HepG2 (cell line): ENCODE data around the gene B4GALT2. TPM values are rescaled to one million over a fixed set of nuclear protein-coding genes. Genes with fewer than 3 reads are reported as not detected.
A peak's percentile ranks its signal among the peaks of the same experiment; 100 is the strongest.

Experiments
- AGO2 ChIP-seq: fragments of 200-400 bp; formaldehyde crosslinking; optimal IDR thresholded peaks from 2 replicates; pipeline ENCODE3; 2017; ENCODE audit warnings: mild to moderate bottlenecking, low read depth, low read length, moderate library complexity
- ATF2 ChIP-seq: sonication (generic); formaldehyde crosslinking; IDR thresholded peaks from 2 replicates; pipeline ENCODE4 v1.4.0; 2020; ENCODE audit warnings: missing genetic modification reagents
- CHD4 ChIP-seq: fragments of 200-600 bp; sonication (generic); IDR thresholded peaks from 2 replicates; pipeline ENCODE4 v1.7.0; 2017; ENCODE audit warnings: mild to moderate bottlenecking, low read length, borderline replicate concordance
- ETV6 ChIP-seq: sonication (generic); formaldehyde crosslinking; conservative IDR thresholded peaks from 2 replicates; pipeline ENCODE4 v1.4.0; 2020; ENCODE audit warnings: missing genetic modification reagents
- GLI4 ChIP-seq: sonication (generic); formaldehyde crosslinking; IDR thresholded peaks from 2 replicates; pipeline ENCODE4 v1.5.1; 2020; ENCODE audit warnings: missing genetic modification reagents, mild to moderate bottlenecking, moderate library complexity, borderline replicate concordance
- KAT2B ChIP-seq: fragments of 150-350 bp; IDR thresholded peaks from 2 replicates; pipeline ENCODE4 v1.6.1; 2014; ENCODE audit warnings: low read depth, low read length, borderline replicate concordance
- KMT2B ChIP-seq: IDR thresholded peaks from 2 replicates; pipeline ENCODE4 v1.6.1; 2016; ENCODE audit warnings: missing genetic modification reagents, missing compliant biosample characterization
- MTA3 ChIP-seq: sonication (generic); formaldehyde crosslinking; IDR thresholded peaks from 2 replicates; pipeline ENCODE4 v1.4.0; 2020; ENCODE audit warnings: missing genetic modification reagents
- PAF1 ChIP-seq: IDR thresholded peaks from 2 replicates; pipeline ENCODE4 v1.6.1; 2016; ENCODE audit warnings: missing genetic modification reagents, missing compliant biosample characterization
- POLR2AphosphoS5 ChIP-seq: IDR thresholded peaks from 2 replicates; pipeline ENCODE4 v1.6.1; 2012; ENCODE audit warnings: low read depth, low read length
- SRSF9 ChIP-seq: fragments of 200-400 bp; formaldehyde crosslinking; IDR thresholded peaks from 2 replicates; pipeline ENCODE4 v1.6.1; 2018; ENCODE audit warnings: borderline replicate concordance, mild to moderate bottlenecking, low read depth, low read length; ENCODE audit not compliant: insufficient read depth, poor library complexity, severe bottlenecking
- TCF12 ChIP-seq, 2 experiments: fragments of 450-650 bp in 1 of 2; sonication (generic) in 1 of 2; formaldehyde crosslinking in 1 of 2; IDR thresholded peaks; 2 replicates each; pipeline versions ENCODE4 v1.6.1 to v1.8.0; 2017 to 2022; ENCODE audit warnings: antibody characterized with exemption in 1 of 2, mild to moderate bottlenecking in 1 of 2, missing genetic modification reagents in 1 of 2, moderate library complexity in 1 of 2
- TEF ChIP-seq: sonication (generic); formaldehyde crosslinking; IDR thresholded peaks from 2 replicates; pipeline ENCODE4 v1.5.0; 2020; ENCODE audit warnings: missing genetic modification reagents
- TOPORS ChIP-seq: sonication (generic); formaldehyde crosslinking; IDR thresholded peaks from 2 replicates; pipeline ENCODE4 v1.8.0; 2023; ENCODE audit warnings: mild to moderate bottlenecking, missing genetic modification reagents
- TRIM24 ChIP-seq: sonication (generic); formaldehyde crosslinking; IDR thresholded peaks from 2 replicates; pipeline ENCODE4 v1.8.0; 2022; ENCODE audit warnings: mild to moderate bottlenecking, missing genetic modification reagents
- YY1 ChIP-seq: IDR thresholded peaks from 2 replicates; pipeline ENCODE4 v1.6.1; 2011; ENCODE audit warnings: low read length, low read depth, moderate library complexity, mild to moderate bottlenecking; ENCODE audit not compliant: insufficient read depth, insufficient replicate concordance
- ZNF143 ChIP-seq: sonication (generic); formaldehyde crosslinking; IDR thresholded peaks from 2 replicates; pipeline ENCODE4 v1.4.0; 2020; ENCODE audit warnings: missing genetic modification reagents
- ZNF550 ChIP-seq: sonication (generic); formaldehyde crosslinking; IDR thresholded peaks from 2 replicates; pipeline ENCODE4 v1.4.0; 2020; ENCODE audit warnings: mild to moderate bottlenecking, missing genetic modification reagents, borderline replicate concordance
- ZNF691 ChIP-seq: sonication (generic); formaldehyde crosslinking; IDR thresholded peaks from 2 replicates; pipeline ENCODE4 v1.4.0; 2020; ENCODE audit warnings: missing genetic modification reagents, low read depth, mild to moderate bottlenecking, borderline replicate concordance
- ZSCAN22 ChIP-seq: sonication (generic); formaldehyde crosslinking; IDR thresholded peaks from 2 replicates; pipeline ENCODE4 v1.4.0; 2020; ENCODE audit warnings: mild to moderate bottlenecking, missing genetic modification reagents
- polyA plus RNA-seq, 8 experiments: library from polyadenylated mRNA; depleted of rRNA in 3 of 8; stranded (reverse) in 7 of 8; unstranded in 1 of 8; fragments of >200 nt; fragmentation: Illumina TruSeq in 4 of 8; extraction: Trizol in 4 of 8; gene quantifications; 2 replicates each; pipeline versions ENCODE4 v1.2.1 to v1.2.3, GENCODE V29; 2011 to 2016; ENCODE audit warnings: low read depth in 4 of 8, missing spikeins in 1 of 8, mixed read lengths in 1 of 8; ENCODE audit not compliant: insufficient read depth in 1 of 8
- total RNA-seq, 5 experiments: library from RNA; depleted of rRNA; stranded (reverse); fragments of >200 nt; fragmentation: Illumina TruSeq; extraction: Trizol; gene quantifications; 2 replicates each; pipeline ENCODE4 v1.2.3, GENCODE V29; 2016; ENCODE audit warnings: low read depth in 1 of 5
- TF ChIP-seq, protein P1 (sequence below): IDR thresholded peaks from 2 replicates; pipeline ENCODE4 v1.6.1; 2016; ENCODE audit warnings: missing compliant biosample characterization, missing genetic modification reagents, borderline replicate concordance

B4GALT2 gene
- total and polyA plus RNA-seq, 2 of the 13 experiments (the other 11 are each of a cell fraction or from before 2014, with no cell fraction given), result 41.9 to 78.0 TPM

- TF ChIP-seq ATF2 (CRISPR knock-in tag) (peak; percentile 77), PAF1 (no peak), ETV6 (CRISPR knock-in tag) (peak; percentile 80; the same call in 1 of the 2 replicates), ZNF550 (CRISPR knock-in tag) (peak; percentile 55; the same call in 1 of the 2 replicates), AGO2 (no peak), SRSF9 (no peak), POLR2AphosphoS5 (peak; percentile 66), TCF12 (IDR thresholded peaks at IDR 0.05) (no peak), TCF12 (CRISPR knock-in tag; IDR thresholded peaks at IDR 0.05) (peak; percentile 2; the same call in 1 of the 2 replicates), KAT2B (no peak), YY1 (no peak), GLI4 (no peak; the same call in 1 of the 2 replicates), ZSCAN22 (CRISPR knock-in tag) (peak; percentile 92), TOPORS (CRISPR knock-in tag) (peak; percentile 36; the same call in 1 of the 2 replicates), ZNF691 (no peak; the same call in 1 of the 2 replicates), CHD4 (no peak), MTA3 (no peak), ZNF143 (CRISPR knock-in tag) (peak; percentile 99), TEF (no peak), KMT2B (CRISPR knock-in tag) (peak; percentile 71), TRIM24 (CRISPR knock-in tag) (no peak)
- TF ChIP-seq, protein P1, sequence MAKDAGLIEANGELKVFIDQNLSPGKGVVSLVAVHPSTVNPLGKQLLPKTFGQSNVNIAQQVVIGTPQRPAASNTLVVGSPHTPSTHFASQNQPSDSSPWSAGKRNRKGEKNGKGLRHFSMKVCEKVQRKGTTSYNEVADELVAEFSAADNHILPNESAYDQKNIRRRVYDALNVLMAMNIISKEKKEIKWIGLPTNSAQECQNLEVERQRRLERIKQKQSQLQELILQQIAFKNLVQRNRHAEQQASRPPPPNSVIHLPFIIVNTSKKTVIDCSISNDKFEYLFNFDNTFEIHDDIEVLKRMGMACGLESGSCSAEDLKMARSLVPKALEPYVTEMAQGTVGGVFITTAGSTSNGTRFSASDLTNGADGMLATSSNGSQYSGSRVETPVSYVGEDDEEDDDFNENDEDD (CRISPR knock-in tag), result peak; percentile 94
Observed at GRCh38 chr1:43946236-43947060, 32.6 kb upstream of the B4GALT2 start, which contains the start of gene IPO13 (continued).
